Caki2 (cell line): ENCODE data around the gene MYDGF. TPM values are rescaled to one million over a fixed set of nuclear protein-coding genes. Genes with fewer than 3 reads are reported as not detected.
"Not testable (repeated sequence)": the region's sequence is repeated elsewhere in the genome, so short reads cannot be mapped to it uniquely, and the experiment has no call there.

Source experiments
- DNase-seq: peaks from one replicate; pipeline ENCODE4 v3.0.0-alpha.2; 2015; ENCODE audit warnings: low read depth
- in situ Hi-C: cut with HindIII; loops from 2 replicates; pipeline ENCODE4 v1.10.0; 2016; ENCODE audit warnings: low sequenced_read_pairs, low pct_unique_long_range_greater_than_20kb, mixed read lengths
- total RNA-seq: library from RNA; depleted of rRNA; stranded (reverse); fragments of >200 nt; shearing (Covaris generic); gene quantifications from 2 replicates; pipeline ENCODE4 v1.2.3, GENCODE V29; 2014; ENCODE audit warnings: low replicate concordance

Gene MYDGF
- total RNA-seq, 1 experiment from 2014 or later, result 379 TPM

DNA sequence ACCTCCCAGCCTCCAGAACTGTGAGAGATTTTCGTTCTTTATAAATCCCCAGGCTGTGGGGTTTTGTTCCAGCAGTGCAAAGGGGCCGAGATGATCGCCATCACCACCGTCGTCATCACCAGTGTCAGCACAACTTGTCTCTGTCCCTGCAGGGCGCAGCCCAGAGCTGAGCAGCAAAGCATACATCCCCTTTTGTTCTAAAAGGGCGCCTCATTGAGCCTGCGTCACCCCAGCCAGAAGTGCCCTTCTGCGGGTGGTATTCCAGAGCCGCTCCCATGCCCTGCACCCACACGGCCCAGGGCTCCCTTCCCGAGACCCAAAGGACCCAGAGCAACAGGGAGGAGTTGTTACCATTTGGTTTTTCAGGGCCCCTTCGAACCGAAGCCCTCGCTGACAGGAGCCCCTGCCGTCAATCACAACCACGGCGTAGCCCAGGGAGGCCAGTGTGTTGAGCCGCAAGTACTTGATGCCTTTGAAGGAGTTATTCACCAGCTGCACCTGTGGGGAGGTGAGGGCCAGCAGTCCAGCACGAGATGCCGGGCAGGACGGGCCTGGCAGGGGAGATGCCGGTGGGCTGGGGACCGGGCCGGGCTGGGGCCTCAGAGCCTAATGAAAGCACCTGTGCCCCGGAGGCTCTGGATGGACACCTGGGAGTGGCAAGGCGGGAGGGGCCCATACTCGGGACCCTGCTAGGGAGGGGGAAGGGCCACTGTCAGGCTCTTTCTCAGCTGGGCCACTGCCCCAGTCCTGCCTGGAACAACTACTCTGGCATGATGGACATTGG, 14.4 kb upstream of the MYDGF start:
- in situ Hi-C loops, result no loop called here
- DNase-seq, result no peak

DNA sequence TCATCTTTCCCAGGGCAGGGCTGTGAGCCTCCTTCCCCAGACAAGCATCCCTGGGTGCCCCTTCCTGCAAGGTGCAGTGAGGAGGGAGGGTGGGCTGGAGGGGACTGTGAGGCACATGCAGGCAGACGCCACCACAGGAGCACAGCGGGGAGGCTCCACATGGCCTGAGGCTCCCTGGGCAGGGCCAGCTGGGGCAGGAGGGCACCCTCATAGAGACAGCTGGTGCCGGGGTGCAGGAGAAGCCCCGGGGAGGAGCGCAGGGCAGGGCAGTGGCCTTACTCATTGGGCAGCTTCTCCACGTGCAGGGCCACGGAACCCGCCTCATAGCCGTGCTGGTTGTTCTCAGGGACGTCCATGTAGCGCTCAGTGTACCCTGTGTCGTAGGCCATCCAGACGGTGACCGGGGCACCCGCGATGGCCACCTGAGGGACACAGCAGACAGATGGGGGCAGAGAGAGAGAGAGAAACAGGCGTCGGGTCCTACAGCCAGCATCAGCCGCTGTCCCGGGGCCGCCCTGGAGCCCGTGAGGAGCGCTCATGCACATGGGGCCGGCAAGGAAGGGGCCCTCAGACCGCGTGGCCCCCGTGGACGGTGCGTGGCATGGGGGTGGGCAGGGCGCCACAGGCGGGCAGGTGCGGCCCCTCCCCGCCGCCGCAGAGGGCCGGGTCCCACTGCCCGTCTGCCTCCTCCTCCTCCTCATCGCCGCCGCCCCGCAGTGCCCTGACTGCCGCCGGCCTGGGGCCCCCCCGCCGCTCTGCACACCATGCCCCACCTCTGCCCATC, 12.5 kb upstream of the MYDGF start:
- in situ Hi-C loops, result no loop called here
- no peak for DNase-seq

DNA sequence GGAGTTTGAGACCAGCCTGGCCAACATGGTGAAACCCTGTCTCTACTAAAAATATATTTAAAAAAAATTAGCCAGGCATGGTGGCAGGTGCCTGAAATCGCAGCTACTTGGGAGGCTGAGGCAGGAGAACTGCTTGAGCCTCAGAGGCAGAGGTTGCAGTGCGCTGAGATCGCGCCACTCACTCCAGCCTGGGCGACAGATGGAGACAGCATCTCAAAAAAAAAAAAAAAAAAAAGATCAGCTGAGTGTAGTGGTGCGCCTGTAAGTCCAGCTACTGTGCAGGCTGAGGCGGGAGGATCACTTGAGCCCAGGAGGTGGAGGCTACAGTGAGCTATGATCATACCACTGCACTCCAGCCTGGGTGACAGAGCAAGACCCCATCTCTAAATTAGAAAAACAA, 9.9 kb upstream of the MYDGF start:
- in situ Hi-C loops, DNase-seq: not testable (repeated sequence)

DNA sequence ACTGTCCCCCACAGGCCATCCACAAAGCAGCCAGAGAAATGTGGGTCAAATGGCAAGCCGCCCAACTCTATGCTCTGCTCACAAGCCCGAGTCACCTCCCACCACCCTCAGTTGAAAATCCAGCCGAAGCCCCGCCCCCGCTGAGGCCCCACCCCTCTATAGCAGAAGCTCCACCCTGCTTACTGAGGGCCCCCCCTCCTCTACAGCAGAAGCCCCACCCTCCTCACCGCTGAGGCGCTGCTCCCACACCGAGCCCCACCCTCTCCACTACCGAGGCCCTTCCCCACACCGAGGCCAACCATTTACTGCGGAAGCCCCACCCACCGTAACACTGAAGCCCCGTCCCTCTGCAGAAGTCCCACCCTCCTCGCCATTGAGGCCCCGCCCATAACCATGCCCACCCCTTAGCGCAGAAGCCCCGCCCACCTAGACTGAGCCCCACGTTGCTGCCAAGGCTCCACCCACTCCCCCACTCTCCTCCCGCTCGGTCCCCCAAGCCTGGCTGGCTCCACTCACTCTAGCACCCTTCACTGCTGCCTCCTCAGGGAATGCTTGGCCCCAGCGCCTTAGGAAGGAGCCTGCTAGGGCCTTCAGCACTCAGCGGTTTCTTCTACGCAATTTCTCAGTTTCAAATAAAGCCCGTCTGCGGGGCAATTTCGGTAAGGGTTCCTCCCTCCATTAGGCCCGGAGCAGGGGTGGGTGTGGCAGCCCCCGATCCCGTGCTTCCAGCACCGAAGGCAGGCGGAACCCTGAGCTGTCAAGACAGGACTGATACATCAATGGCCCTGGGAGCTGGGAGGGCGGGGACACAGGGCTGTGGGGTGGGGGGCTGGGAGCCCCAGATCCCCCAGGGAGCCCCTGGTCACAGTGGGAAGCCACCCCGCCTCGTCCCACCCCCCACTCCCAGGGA, 9.0 kb upstream of the MYDGF start:
- DNase-seq, result peak; percentile 65
- in situ Hi-C loops, result no loop called here

DNA sequence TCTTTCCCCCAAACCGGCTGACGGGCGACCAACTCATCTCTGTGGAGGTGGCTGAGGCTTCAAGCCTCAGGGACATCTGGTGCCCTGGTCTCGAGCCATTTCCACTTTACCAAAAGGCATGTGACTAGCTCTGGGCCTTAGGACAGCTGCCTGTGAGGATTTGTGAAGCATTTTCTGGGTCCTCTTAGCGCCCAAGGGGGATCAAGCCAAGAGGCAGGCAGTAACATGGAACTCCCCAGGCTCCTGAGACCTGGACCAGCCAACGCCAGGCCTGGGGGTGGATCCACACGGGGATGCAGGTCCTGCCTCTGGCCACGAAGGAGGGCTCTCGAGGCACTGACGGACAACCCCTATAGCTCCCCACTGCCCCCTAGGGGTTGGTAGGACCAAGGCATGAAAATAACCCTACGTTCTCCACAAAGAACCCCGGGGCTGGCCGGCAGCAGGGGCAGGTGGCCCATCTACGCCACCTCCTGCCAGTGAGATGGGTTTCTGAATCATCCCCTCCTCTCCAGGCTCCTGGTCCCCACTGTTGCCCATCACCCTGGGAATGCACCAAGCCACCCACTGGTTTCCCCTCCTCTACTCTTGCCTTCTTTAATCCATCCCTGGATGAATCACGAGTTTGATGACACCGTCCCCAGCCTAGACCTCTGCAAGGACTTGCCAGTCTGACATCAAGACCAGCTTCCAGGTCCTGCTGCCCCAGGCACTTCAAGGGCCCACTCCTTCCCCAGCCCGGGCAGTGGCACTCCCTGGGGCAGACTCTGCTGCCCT, 7.0 kb upstream of the MYDGF start:
- in situ Hi-C loops, result no loop called here
- DNase-seq, result no peak

DNA sequence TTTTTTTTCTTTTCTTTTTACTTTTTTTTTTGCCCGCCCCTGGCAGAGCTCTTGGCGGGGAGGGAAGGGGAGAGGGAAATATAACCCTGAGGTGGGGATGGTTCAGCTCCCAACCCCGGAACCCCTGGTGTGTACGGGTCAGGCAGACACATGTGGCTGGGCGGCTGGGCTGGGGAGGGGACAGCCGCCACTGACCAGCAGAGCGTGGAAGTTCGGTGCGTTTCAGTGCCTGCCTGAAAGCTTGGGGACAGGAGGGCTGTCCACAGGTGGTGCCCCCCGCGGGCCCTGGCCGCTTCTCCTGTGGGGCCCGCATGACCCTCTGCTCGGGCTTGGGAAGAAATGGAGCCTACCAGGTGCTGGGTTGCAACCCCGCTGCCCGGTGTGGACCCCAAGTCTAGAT, 5.2 kb upstream of the MYDGF start:
- in situ Hi-C loops, result no loop called here
- no peak for DNase-seq

DNA sequence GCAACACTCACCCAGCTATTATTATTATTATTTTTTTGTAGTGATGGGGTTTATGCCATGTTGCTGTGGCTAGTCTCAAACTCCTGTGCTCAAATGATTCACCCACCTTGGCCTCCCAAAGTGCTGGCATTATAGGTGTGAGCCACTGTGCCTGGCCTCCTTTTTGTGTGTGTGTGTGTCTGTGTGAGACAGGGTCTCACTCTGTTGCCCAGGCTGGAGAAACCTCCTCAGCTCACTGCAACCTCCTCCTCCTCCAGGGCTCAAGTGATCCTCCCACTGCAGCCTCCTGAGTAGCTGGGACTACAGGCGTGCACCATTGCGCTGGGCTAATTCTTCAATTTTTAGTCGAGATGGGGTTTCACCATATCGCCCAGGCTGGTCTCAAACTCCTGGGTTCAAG, 3.6 kb upstream of the MYDGF start:
- no peak for DNase-seq
- in situ Hi-C loops, result no loop called here

DNA sequence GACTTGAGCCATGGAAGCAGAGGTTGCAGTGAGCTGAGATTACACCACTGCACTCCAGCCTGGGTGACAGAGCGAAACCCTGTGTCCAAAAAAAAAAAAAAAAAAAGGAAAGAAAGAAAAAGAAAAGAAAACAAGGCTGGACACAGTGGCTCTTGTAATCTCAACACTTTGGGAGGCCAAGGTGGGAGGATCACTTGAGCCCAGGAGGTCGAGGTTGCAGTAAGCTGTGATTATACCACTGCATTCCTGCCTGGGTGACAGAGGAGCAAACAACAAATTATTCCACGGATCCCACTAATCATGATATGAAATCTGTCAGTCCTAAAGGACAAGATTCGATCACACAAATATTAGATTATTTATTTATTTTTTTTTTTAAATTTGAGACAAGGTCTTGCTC, 3.1 kb upstream of the MYDGF start:
- in situ Hi-C loops, result no loop called here
- DNase-seq, result no peak

DNA sequence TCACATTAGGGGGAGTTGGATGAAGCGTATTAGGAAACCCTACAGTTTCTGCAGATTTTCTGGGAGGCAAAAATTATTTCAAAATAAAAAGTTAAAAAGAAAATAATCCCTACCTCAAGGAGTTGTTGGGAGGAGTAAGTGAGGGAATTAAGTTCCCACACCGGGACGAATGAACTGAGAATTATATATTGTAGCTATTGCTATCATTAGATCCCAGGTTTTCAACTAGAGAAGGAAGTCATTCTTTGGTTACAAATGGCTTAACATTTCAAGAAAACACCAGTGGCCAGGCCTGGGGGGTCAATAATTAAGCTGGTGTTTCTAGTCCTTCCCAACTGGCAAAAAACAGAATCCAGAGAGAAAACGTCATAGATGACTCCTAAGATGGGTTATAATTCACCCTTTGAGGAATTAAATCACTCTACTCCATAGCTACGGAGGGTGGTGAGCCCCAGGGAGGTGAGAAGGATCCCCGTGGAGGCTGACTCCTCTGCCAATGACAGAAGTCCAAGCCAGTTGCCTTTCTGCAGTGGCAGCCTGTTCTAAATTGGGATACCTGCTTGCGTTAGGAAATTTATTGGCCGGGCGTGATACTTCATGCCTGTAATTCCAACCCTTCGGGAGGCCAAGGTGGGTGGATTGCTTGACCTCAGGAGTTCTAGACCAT, 1.2 kb upstream of the MYDGF start:
- peak; percentile 24 for DNase-seq
- in situ Hi-C loops, result no loop called here

DNA sequence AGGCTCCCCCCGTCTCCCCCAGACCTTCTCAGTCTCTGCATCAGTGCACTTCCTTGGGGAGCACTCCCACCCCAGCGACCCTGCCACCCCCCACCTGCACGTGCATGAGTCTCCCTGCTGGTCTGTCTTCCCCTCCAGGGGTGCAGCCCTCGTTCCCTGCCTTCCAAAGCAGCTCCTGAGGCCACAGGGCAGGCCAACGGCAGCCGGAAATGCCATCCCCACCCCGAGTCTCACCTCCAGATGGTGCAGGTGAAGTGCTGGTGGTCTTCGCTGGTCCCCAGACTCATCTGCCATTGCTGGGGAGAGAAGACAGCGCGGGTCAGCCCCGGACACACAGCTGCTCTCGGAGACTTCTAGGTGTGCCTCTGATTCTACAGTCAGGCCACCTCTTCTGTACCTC, 5.5 kb downstream of the MYDGF start:
- no peak for DNase-seq
- in situ Hi-C loops, result no loop called here

DNA sequence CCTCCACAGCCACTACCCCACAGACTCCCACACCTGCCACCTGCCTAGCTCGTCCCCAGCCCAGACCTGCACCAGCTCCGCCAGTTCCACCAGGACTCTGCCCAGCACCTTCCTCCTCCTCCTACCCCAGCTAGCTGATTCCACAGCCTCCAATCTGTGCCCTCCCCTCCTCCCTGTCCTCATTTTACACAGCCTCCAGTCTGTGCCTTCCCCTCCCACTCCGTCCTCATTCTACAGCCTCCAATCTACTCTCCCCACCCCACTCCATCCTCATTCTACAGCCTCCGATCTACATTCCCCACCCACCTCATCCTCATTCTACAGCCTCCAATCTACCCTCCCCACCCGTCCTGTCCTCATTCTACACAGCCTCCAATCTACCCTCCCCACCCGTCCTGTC, 7.3 kb downstream of the MYDGF start:
- DNase-seq, result no peak
- in situ Hi-C loops, result no loop called here

DNA sequence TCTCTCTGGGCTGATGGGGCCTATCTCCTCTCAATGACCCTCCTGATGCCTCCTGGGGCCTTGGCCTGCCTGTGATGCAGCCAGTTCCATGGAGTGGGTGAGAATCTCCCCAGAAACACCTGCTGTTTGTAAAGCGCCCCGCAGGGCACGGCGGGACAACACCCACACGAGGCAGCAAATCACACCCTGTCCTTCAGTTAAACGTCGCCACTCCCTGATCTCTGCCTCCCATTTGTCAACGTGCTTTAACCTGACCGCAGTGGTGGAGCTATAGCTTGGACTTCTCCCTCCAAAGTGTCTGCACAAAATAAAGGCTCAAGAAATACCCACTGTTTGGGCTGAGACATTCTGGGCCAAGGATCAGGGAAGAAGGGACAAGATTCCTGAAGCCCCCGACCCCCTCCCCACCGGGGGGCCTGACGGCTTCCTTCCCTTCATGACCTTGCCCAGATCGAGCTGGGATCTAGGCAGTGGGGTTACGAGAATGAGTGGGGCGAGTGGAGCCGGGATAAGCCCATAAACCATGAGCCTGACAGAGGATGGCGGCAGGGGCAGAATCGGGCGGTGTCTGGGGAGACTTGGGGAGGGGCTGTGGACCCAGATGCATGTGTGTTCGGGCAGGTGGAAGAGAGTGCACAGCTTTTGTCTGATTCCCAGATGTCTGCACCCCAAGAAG, 8.0 kb downstream of the MYDGF start:
- in situ Hi-C loops, result no loop called here
- DNase-seq, result no peak

DNA sequence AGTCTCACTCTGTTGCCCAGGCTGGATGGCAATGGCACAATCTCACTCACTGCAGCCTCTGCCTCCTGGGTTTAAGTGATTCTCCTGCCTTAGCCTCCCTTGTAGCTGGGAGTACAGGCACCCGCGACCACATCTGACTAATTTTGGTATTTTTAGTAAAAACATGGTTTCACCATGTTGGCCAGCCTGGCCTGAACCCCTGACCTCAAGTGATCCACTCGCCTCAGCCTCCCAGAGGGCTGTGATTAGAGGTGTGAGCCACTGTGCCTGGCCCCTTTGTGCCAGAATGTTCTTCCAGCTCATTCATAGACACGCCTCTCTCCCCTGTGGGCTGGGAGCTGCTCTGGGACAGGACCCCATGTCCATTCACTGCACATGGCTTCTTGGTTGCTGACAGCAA, 9.1 kb downstream of the MYDGF start:
- in situ Hi-C loops, result no loop called here

DNA sequence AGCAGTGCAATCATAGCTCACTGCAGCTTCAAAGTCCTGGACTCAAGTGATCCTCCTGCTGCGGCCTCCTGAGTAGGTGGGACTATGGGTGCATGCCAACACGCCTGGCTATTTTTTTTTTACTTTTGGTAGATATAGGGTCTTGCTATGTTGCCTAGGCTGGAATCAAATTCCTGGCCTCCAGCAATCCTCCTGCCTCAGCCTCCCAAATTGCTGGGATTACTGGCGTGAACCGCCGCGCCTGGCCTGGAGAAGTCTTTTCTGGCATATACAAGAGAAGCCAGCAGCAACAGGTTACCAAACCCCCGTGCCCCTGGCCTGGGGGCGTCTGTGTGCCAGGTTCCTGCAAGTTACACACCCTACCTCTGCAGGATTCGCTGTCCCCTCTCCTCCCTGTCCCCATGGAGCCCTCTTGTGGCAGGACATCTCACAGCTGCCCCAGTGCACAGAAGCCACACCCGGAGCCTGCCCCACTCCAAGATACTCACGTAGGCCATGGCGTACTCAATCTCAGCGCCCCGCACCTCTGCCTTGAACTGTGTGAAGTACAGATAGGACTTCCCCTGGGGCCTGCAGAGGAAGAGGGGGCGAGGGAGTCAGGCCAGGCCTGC, 9.9 kb downstream of the MYDGF start:
- DNase-seq, result peak; percentile 31
- in situ Hi-C loops, result no loop called here

More for the DNA sequence above, 9.1 kb downstream of the MYDGF start:
- no peak for DNase-seq

DNA sequence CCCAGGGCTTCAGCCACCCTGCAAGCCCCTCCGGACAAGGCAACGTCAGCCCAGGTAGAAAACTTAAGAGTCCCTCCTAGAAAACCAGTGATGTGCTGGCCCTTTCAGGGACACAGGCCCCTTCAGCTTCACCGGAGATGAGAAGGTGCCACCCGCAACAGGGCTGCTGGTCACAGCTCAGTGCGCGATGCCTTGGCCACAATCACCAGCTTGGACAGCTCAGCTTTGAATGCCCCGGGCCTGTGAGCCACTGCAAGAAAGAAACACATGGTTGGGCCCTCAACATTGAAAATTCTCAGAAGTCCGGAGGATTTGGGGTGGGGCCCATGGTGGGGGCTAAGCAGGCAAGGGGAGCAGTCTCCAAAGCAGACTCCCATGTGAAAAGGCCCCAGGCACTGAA, 12.3 kb downstream of the MYDGF start:
- in situ Hi-C loops, result no loop called here
- DNase-seq, result no peak

DNA sequence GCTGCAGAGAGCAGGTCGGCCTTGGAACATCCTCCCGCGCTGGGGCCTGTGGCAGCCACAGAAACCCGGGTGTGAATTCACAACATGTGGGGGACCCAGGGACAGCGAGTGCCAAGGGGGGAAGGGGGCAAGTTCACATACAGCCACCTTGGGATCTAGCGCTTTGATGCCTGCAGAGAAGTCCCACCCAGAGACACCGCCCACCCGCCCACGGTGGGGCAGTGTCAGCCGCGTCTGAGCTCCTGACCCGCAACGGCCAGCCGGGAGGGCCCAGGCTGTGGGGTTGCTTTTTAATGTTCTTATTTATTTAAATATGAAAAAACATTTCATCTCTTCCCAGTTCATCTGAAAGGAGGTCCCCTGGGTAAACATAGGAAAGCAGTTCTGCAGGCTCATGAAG, 12.9 kb downstream of the MYDGF start:
- DNase-seq, result no peak
- in situ Hi-C loops, result no loop called here

DNA sequence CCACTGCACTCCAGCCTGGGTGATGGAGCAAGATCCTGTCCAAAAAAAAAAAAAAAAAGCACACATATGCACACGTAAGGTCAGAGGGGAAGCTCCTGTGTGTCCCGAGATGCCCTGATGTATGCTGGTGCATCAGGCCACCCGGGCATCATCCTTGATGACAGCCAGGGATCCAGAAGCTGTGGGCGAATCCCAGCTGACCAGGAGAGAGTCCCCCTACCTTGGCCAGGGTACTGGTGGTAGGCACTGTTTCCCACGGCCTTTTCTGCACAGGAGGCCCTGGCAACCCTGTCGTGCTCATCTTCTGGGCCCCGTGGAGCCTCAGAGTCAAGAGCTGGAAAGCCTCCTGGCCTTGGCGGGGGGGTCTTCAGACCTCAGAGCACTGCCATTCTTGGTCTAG, 14.0 kb downstream of the MYDGF start:
- DNase-seq, result no peak
- in situ Hi-C loops, result no loop called here
